Measurements from ENCODE around the gene LEKR1.

- TF ChIP-seq POLR2A (IDR thresholded peaks at IDR 0.05; ENCODE audit: low read length), result no peak
- no peak for TF ChIP-seq GATA1 (IDR thresholded peaks at IDR 0.05; ENCODE audit: low read depth, low read length)
Observed at GRCh38 chr3:156906275-156906674, 80.1 kb downstream of the LEKR1 start.

All from erythroblast (primary cell).